DND-41 (cell line): ENCODE measurements around the gene PEX5L.

ENCODE experiments used
- CTCF ChIP-seq: IDR thresholded peaks from 2 replicates; pipeline ENCODE4 v1.5.1; 2012; ENCODE audit warnings: borderline replicate concordance, low read length, moderate library complexity, mild to moderate bottlenecking; ENCODE audit not compliant: poor library complexity, severe bottlenecking; ENCODE audit errors: extremely low read depth
- EZH2 ChIP-seq: IDR thresholded peaks from 3 replicates; pipeline ENCODE4 v1.6.1; 2012; ENCODE audit warnings: borderline replicate concordance, low read depth, mild to moderate bottlenecking, moderate library complexity, low read length, inconsistent platforms; ENCODE audit not compliant: severe bottlenecking

- TF ChIP-seq CTCF (no peak), EZH2 (no peak)
These were observed 267.1 kb downstream of the PEX5L start for GRCh38 chr3:179769411-179770247.
